ENCODE data around the gene ETF1. TPM values are rescaled to one million over a fixed set of nuclear protein-coding genes. Genes with fewer than 3 reads are reported as not detected.

Gene ETF1
- total and polyA plus RNA-seq, 4 experiments from 2014 or later, result 31.1 to 46.5 (median 43.9) TPM

DNA sequence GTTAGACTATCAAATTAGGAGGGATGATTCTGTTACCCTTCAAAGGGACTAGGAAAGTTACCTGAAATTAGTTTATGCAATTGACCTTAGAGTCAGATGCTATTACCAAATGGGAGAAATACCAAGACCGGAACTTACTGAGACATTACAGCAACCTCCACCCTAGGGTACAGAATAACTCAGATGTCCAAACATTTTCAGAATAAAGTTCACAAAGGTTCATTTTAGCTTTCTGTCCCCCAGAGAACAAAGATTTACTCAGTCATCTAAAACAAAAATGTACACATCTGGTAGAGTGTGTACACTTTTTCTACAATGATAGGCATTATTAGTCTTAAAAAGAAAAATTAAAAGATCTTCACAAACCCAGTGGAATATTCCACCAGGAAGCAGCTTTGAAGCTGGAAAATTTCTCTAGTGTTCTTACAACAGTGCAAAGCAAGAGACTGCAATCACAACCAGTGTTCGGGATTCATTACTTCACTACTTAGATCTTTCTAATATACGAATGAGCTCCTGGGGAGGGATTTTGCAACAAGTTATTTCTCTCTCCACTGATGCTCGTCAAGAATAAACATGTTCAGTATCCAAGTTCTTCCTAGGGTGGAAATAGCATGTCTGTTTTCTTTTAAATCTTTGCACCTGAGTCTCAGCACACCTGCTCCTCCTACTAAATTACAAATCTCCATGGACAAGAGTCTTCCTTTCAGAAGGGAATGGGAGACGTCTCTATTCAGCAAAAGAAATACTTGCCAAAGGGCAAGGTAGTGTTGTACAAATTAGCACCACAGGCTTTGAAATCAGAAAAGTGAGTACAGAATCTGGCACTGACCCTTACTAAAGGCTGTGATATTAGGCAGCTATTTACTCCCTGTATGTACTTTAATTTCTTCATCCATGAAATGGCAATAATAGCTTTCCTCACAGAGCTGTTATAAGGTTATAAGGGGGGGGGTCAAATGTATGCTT, 8.8 kb downstream of the ETF1 start:
- H3K9me3 ChIP-seq (ENCODE audit: control insufficient read depth in 1 of 2, low read length in 2 of 2), result no peaks in the 10 kb centered on the region
- ChIA-PET POLR2A (ENCODE audit: partially characterized antibody) (interaction anchor here (1.1 kb wide), 1 partner anchor 10 kb away, joined by 3 read pairs; no protein-coding TSS in a partner anchor), CTCF (ENCODE audit: partially characterized antibody) (interaction anchor here (1.0 to 1.1 kb wide), 3 partner anchors 8 to 84 kb away, joined by 3 to 4 read pairs (median 3); no protein-coding TSS in a partner anchor)
- no peaks in the 10 kb centered on the region for H3K27me3 ChIP-seq (ENCODE audit: insufficient read depth, low read length)
- H3K27me3 Mint-ChIP-seq, result no peaks in the 10 kb centered on the region
- intact Hi-C loops (cut with micrococcal nuclease), result no loop called here
- peaks cover 39% of the 10 kb centered on the region for H3K4me1 ChIP-seq (ENCODE audit: insufficient read depth, low read length)
- no peak overlapping the region for H3K4me3 ChIP-seq (ENCODE audit: low read length in 2 of 2)
- DNase-seq, result no peak
- H3K27ac Mint-ChIP-seq, result peak overlapping the region in 4 of 7 donors; percentile 4 to 77 (median 28)
- H3K4me3 Mint-ChIP-seq, result peak overlapping the region in 1 of 8 donors; percentile 15
- no peak overlapping the region for H3K27ac ChIP-seq (ENCODE audit: low read depth, low read length)
- H3K9me3 Mint-ChIP-seq, result peaks cover 0 to 1% (median 0%) of the 10 kb centered on the region in 8 donors
- H3K36me3 Mint-ChIP-seq, result peaks cover 13 to 46% of the 10 kb centered on the region in 2 donors
- H3K4me1 Mint-ChIP-seq, result peaks cover 55 to 79% (median 66%) of the 10 kb centered on the region in 4 donors
- no peaks in the 10 kb centered on the region for H3K36me3 ChIP-seq (ENCODE audit: insufficient read depth, low read length)

DNA sequence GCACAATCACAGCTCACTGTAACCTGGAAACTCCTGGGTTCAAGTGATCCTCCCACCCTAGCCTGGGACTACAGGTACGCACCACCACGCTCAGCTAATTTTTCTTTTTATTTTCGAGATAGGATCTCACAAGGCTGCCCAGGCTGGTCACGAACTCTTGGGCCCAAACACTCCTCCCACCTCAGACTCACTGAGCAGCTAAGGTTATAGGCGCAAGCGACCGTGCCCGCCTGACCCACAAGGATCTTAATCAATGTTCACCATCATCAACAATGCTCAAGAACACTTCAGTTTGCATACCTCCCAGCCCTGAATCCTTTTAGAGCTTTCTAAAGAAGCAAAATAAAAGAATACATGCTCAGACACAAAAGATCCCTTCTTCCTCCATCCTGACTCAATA, 13.2 kb downstream of the ETF1 start:
- Mint-ChIP-seq H3K36me3 (peaks cover 16 to 43% of the 10 kb centered on the region in 2 donors), H3K27me3 (no peaks in the 10 kb centered on the region), H3K27ac (peak overlapping the region in 2 of 7 donors; percentile 13 to 58), H3K9me3 (no peaks in the 10 kb centered on the region), H3K4me1 (peaks cover 42 to 65% (median 49%) of the 10 kb centered on the region in 4 donors), H3K4me3 (no peak overlapping the region)
- Histone ChIP-seq H3K36me3 (ENCODE audit: insufficient read depth, low read length) (no peaks in the 10 kb centered on the region), H3K9me3 (ENCODE audit: control insufficient read depth in 1 of 2, low read length in 2 of 2) (no peaks in the 10 kb centered on the region), H3K4me3 (ENCODE audit: low read length in 2 of 2) (no peak overlapping the region), H3K4me1 (ENCODE audit: insufficient read depth, low read length) (peaks cover 26% of the 10 kb centered on the region), H3K27me3 (ENCODE audit: insufficient read depth, low read length) (no peaks in the 10 kb centered on the region), H3K27ac (ENCODE audit: low read depth, low read length) (no peak overlapping the region)
- ChIA-PET POLR2A (ENCODE audit: partially characterized antibody) (interaction anchor here (0.6 to 1.1 kb wide), 2 partner anchors 11 to 13 kb away, joined by 3 to 4 read pairs; partner anchors contain the start of gene ETF1), CTCF (ENCODE audit: partially characterized antibody) (interaction anchor here (1.1 to 3.6 kb wide), 3 partner anchors 18 to 80 kb away, joined by 3 to 17 read pairs (median 3); no protein-coding TSS in a partner anchor)
- DNase-seq, result no peak
- intact Hi-C loops (cut with micrococcal nuclease), result no loop called here

DNA sequence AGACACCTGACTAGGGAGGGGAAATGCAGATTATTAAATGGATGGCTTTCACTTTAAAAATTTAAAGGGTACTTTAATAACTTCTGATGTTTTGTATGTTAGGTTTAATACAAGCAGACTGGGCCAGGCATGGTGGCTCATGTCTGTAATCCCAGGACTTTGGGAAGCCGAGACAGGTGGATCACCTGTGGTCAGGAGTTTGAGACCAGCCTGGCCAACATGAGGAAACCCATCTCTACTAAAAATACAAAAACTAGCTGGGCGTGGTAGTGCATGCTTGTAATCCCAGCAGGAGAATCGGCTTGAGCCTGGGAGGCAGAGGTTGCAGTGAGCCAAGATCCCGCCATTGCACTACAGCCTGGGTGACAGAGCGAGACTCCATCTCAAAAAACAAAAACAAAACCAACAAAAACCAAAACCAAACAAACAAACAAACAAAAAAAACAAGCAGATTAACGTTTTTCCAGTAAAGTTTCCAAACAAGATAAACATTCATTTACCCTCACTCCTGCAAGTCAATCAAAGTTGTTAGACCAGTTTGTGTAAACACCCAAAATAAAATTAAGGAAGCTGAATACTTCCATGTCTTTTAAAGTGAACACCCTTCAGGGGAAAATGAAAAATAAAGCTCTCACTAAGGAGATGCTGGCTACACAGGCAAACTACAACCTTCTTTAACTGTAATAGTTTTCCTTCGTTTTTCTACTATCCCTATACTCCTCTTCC, 14.1 kb downstream of the ETF1 start:
- Histone ChIP-seq H3K9me3 (ENCODE audit: control insufficient read depth in 1 of 2, low read length in 2 of 2) (no peaks in the 10 kb centered on the region), H3K27ac (ENCODE audit: low read depth, low read length) (no peak overlapping the region), H3K27me3 (ENCODE audit: insufficient read depth, low read length) (no peaks in the 10 kb centered on the region), H3K4me1 (ENCODE audit: insufficient read depth, low read length) (peaks cover 26% of the 10 kb centered on the region), H3K36me3 (ENCODE audit: insufficient read depth, low read length) (no peaks in the 10 kb centered on the region), H3K4me3 (ENCODE audit: low read length in 2 of 2) (no peak overlapping the region)
- Mint-ChIP-seq H3K27ac (peak overlapping the region in 3 of 7 donors; percentile 47 to 58 (median 51)), H3K9me3 (no peaks in the 10 kb centered on the region), H3K36me3 (peaks cover 16 to 35% of the 10 kb centered on the region in 2 donors), H3K27me3 (no peaks in the 10 kb centered on the region), H3K4me1 (peaks cover 37 to 61% (median 43%) of the 10 kb centered on the region in 4 donors), H3K4me3 (no peak overlapping the region)
- intact Hi-C loops (cut with micrococcal nuclease), result no loop called here
- POLR2A ChIA-PET (ENCODE audit: partially characterized antibody), result interaction anchor here (1.1 kb wide), 1 partner anchor 14 kb away, joined by 4 read pairs; the partner anchor contains the start of gene ETF1
- no peak for DNase-seq
- CTCF ChIA-PET (ENCODE audit: partially characterized antibody), result interaction anchor here (1.2 to 3.6 kb wide), 3 partner anchors 19 to 25 kb away, joined by 3 to 17 read pairs (median 4); no protein-coding TSS in a partner anchor

DNA sequence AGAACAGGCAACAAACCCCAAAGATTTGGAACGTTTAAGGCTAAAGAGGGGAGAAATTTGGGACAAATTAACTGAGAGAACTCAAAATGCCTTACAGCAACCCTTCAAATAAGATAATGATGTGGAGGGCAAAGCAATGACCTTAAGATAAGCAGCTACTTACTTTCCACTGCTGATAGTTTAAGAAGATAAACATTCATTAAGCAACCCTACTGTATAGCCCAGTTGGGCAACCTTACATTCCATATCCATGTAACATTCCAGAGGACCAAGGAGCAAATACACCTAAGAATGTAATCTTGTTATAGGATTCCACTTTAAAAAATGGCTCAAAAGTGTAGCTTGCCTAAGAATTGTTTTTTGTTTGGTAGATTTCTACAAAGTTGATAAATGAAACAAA, 14.8 kb downstream of the ETF1 start:
- H3K9me3 Mint-ChIP-seq, result no peaks in the 10 kb centered on the region

DNA sequence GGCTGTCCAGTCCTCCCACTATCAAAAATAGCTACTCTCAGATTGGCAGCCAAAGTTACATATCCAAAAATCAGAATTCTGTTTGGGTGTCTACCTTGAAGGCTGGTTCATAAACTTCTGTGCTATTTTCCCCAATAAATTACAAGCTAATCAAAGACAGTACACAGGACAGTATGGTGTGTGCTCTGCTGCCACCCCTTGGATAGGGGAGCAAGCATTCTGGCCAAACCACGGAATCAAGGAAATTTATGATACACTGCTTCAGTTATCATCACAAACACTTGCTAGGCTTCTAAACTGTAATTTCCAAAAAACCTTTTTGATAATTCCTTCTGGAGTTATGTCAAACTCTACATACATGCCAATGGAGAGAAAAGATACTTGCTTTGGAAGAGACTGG, 15.9 kb downstream of the ETF1 start:
- DNase-seq, result no peak
- H3K27ac Mint-ChIP-seq, result peak overlapping the region in 3 of 7 donors; percentile 8 to 87 (median 32)
- H3K4me3 Mint-ChIP-seq, result no peak overlapping the region
- ChIA-PET CTCF (ENCODE audit: partially characterized antibody) (interaction anchor here (1.4 kb wide), 1 partner anchor 14 kb away, joined by 3 read pairs; no protein-coding TSS in a partner anchor), POLR2A (ENCODE audit: partially characterized antibody) (no interaction called here)
- H3K4me1 ChIP-seq (ENCODE audit: insufficient read depth, low read length), result peaks cover 21% of the 10 kb centered on the region
- H3K27me3 ChIP-seq (ENCODE audit: insufficient read depth, low read length), result no peaks in the 10 kb centered on the region
- H3K4me1 Mint-ChIP-seq, result peaks cover 30 to 58% (median 35%) of the 10 kb centered on the region in 4 donors
- H3K36me3 ChIP-seq (ENCODE audit: insufficient read depth, low read length), result no peaks in the 10 kb centered on the region
- no peak overlapping the region for H3K4me3 ChIP-seq (ENCODE audit: low read length in 2 of 2)
- H3K27ac ChIP-seq (ENCODE audit: low read depth, low read length), result no peak overlapping the region
- no peaks in the 10 kb centered on the region for H3K27me3 Mint-ChIP-seq
- peaks cover 15 to 29% of the 10 kb centered on the region in 2 donors for H3K36me3 Mint-ChIP-seq
- intact Hi-C loops (cut with micrococcal nuclease), result no loop called here
- H3K9me3 ChIP-seq (ENCODE audit: control insufficient read depth in 1 of 2, low read length in 2 of 2), result no peaks in the 10 kb centered on the region
- no peaks in the 10 kb centered on the region for H3K9me3 Mint-ChIP-seq

More for the DNA sequence above, 14.8 kb downstream of the ETF1 start:
- peaks cover 26% of the 10 kb centered on the region for H3K4me1 ChIP-seq (ENCODE audit: insufficient read depth, low read length)
- H3K36me3 Mint-ChIP-seq, result peaks cover 14 to 32% of the 10 kb centered on the region in 2 donors
- no peak overlapping the region for H3K4me3 ChIP-seq (ENCODE audit: low read length in 2 of 2)
- H3K27me3 ChIP-seq (ENCODE audit: insufficient read depth, low read length), result no peaks in the 10 kb centered on the region
- H3K27ac ChIP-seq (ENCODE audit: low read depth, low read length), result no peak overlapping the region
- H3K4me1 Mint-ChIP-seq, result peaks cover 35 to 58% (median 42%) of the 10 kb centered on the region in 4 donors
- CTCF ChIA-PET (ENCODE audit: partially characterized antibody), result interaction anchor here (1.3 kb wide), 1 partner anchor 25 kb away, joined by 4 read pairs; no protein-coding TSS in a partner anchor
- peak overlapping the region in 3 of 7 donors; percentile 33 to 61 (median 48) for H3K27ac Mint-ChIP-seq
- DNase-seq, result no peak
- no peak overlapping the region for H3K4me3 Mint-ChIP-seq
- no peaks in the 10 kb centered on the region for H3K9me3 ChIP-seq (ENCODE audit: control insufficient read depth in 1 of 2, low read length in 2 of 2)
- intact Hi-C loops (cut with micrococcal nuclease), result no loop called here
- POLR2A ChIA-PET (ENCODE audit: partially characterized antibody), result no interaction called here
- H3K27me3 Mint-ChIP-seq, result no peaks in the 10 kb centered on the region
- H3K36me3 ChIP-seq (ENCODE audit: insufficient read depth, low read length), result no peaks in the 10 kb centered on the region

DNA sequence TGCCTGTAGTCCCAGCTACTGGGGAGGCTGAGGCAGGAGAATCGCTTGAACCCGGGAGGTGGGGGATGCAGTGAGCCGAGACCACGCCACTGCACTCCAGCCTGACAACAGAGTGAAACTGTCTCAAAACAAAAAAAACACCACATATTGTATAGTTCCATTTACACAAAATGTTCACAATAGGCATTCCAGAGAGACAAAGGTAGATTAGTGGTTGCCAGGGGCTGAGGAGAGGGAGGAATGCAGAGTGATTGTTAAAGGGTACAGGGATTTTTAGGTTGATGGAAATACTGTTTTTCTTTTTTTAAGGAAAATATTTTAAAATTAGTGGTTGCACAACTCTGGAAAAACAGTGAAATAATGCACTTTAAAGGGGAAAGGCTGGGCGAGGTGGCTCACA, 19.6 kb downstream of the ETF1 start:
- Mint-ChIP-seq H3K27ac (peak overlapping the region in 1 of 7 donors; percentile 41), H3K36me3 (peaks cover 3 to 23% of the 10 kb centered on the region in 2 donors), H3K4me1 (peaks cover 22 to 48% (median 27%) of the 10 kb centered on the region in 4 donors), H3K4me3 (peak overlapping the region in 1 of 8 donors; percentile 15), H3K9me3 (no peaks in the 10 kb centered on the region), H3K27me3 (no peaks in the 10 kb centered on the region)
- H3K4me1 ChIP-seq (ENCODE audit: insufficient read depth, low read length), result no peaks in the 10 kb centered on the region
- H3K27ac ChIP-seq (ENCODE audit: low read depth, low read length), result no peak overlapping the region
- no peak overlapping the region for H3K4me3 ChIP-seq (ENCODE audit: low read length in 2 of 2)
- CTCF ChIA-PET (ENCODE audit: partially characterized antibody), result no interaction called here
- no peaks in the 10 kb centered on the region for H3K27me3 ChIP-seq (ENCODE audit: insufficient read depth, low read length)
- POLR2A ChIA-PET (ENCODE audit: partially characterized antibody), result no interaction called here
- intact Hi-C loops (cut with micrococcal nuclease), result no loop called here
- H3K9me3 ChIP-seq (ENCODE audit: control insufficient read depth in 1 of 2, low read length in 2 of 2), result no peaks in the 10 kb centered on the region
- no peak for DNase-seq
- H3K36me3 ChIP-seq (ENCODE audit: insufficient read depth, low read length), result peaks cover 6% of the 10 kb centered on the region
